ENCODE results near the gene HGFAC.
A peak's percentile ranks its signal among the peaks of the same experiment; 100 is the strongest.

Gene HGFAC

DNA sequence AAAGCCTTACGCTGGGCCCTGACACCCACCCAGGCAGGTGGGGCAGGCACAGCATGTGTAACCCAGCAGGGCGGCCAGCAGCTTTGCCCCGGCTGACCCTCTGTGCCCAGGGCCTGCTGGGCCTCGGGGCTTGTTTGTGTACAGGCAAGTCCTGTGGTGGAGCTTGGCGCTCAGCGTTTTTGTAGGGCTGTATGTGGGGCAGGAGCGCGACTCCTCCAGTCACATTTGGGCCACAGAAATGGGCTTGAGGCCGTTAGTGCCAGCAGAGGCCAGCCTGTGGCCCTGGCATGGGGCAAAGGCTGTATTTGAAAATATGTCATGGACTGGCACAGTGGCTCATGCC, 14.7 kb upstream of the HGFAC start:
- no peak for DNase-seq

GRCh38 chr4:3427706-3428446, 13.9 kb upstream of the HGFAC start:
- DNase-seq = no peak

DNA sequence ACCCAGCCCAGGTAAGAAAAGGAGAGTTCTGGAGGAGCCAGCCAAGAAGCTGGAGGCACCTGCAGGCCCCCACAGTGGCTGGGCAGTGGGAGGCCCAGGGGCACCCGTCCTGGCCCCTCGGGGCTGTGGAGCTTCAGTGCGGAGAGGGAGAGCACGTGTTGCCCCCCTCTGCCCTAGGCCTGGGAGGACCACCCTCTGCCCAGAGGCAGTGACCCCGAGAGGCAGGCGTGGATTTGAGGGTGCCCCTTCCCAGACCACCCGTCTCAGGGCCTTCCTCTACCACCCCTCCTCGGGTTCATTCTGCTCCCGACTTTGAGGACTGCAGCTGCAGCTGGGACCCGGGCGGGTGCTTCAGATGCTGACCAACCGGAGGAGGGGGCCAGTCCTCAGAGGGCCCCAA, 12.1 kb upstream of the HGFAC start:
- no peak for DNase-seq

- no peak for DNase-seq
Measured at GRCh38 chr4:3430524-3430923, 11.2 kb upstream of the HGFAC start.

- DNase-seq = no peak
Measured at GRCh38 chr4:3431446-3431993, 10.2 kb upstream of the HGFAC start.

DNA sequence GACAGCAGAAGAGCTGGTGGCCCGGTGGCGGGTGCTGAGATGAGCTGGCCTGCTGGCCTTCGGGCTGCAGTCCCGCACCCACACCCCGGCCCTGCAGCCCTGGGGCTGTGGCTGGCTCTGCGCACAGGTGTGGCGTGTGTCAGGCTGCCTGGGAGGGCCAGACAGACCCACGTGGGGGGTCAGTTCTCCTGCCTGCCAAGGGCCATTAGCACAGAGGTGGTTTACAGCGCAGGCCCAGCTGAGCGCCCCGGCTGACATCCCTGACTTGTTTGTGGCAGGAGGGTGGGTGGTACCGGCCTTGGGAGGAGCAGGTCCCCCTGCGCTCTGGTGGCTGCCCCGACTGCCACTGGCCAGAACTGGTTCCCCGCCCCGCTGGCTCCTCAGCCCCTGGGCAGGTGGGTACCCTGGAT, 9.4 kb upstream of the HGFAC start:
- no peak for DNase-seq

- no peak for DNase-seq
Measured at GRCh38 chr4:3433138-3433869, 8.5 kb upstream of the HGFAC start.

- no peak for DNase-seq
Measured at GRCh38 chr4:3434881-3435685, 6.7 kb upstream of the HGFAC start.

DNA sequence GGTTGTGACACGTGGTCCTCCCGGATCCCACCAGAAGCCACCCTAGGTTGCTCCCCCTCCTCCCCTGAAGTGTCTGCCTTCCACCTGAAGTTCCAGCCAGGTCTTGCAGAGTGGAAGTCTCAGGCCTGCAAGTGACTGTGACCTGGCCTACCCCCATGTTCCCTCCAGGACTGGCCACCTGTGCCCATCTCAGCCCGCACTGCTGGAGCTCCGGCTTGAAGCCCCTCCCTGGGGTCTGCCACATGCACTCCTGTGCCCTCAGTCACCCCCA, 6.1 kb upstream of the HGFAC start:
- DNase-seq = no peak

DNA sequence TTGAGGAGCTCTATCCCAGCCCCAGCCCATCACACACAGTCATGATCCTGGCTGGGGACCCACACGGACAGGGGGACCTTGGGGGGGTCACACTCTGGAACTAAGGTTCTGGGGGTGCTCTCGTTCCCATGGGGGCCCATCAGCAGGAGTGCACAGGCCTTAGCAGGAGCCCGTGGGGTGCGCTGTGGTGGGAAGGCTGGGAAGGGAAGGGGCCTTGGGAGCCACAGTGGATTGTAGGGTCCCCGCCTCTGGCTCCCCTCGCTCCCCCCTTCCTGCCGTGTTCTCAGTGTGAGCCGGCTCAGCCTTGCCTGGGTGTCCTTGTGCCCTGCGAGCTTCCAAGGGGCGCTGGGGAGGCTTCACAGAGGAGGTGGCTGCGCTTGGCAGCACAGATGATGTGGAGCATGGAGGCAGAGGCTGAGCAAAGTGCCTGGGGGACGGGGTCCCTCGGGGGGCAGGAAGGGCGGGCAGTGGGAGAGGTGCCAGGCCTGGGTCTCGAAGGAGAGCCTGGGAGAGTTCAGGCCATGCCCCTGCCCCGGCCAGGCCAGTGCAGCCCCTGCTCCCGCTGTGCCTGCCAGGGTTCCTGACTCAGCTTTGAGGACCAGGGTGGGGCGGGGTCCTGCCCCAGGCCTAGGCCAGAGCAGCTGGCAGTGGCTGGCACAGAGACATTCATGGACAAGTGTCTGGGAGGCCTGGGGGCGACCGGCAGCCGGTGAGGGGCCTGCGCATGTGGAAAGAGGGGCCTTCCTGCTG, 5.5 kb upstream of the HGFAC start:
- DNase-seq = no peak

GRCh38 chr4:3436798-3437581, 4.8 kb upstream of the HGFAC start:
- DNase-seq = peak in 1 of 2 experiments; percentile 49

GRCh38 chr4:3437582-3437936, 4.2 kb upstream of the HGFAC start:
- DNase-seq = no peak

DNA sequence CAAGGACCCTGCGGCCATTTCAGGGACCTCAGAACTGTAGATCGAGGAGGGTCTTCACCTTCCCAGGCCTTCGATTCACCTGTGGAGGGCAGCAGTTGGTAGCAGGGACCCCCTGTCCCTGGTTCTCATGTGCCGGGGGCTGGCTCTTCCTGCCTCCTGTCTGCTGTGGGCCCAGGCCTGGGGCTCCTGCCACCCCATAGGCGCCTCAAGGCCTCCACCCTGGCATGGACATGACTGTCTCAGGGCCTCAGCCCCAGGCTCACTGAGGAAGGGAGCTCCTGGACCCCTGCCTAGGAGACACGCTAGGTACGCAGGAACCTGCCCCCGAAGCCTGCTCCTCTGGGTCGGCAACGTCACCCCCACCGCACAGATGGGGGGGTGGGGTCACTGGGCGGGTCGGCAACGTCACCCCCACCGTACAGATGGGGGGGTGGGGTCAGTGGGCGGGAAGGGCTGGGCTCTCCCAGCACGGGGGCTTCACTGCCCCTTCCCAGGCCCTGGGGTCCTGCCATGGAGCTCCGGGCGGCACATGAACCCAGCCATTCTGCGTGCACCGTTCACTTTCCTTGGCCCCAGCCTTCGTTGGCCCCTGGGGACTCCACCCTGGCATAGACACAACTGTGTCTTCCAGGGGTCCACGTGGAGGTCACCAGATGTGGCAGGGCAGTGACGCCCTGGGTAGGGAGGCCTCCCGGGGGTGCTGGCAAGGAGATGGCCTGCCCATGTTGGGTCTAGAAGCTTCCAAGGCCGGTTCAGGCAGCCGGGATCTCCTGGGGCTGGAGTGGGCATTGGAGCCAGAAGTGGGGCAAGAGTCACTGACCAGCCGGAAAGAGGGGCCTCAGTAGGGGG, 3.5 kb upstream of the HGFAC start:
- no peak for DNase-seq

GRCh38 chr4:3438847-3439180, 3.0 kb upstream of the HGFAC start:
- no peak for DNase-seq

GRCh38 chr4:3439391-3439790, 2.4 kb upstream of the HGFAC start:
- DNase-seq = no peak

GRCh38 chr4:3440011-3440410, 1.8 kb upstream of the HGFAC start:
- DNase-seq = no peak

DNA sequence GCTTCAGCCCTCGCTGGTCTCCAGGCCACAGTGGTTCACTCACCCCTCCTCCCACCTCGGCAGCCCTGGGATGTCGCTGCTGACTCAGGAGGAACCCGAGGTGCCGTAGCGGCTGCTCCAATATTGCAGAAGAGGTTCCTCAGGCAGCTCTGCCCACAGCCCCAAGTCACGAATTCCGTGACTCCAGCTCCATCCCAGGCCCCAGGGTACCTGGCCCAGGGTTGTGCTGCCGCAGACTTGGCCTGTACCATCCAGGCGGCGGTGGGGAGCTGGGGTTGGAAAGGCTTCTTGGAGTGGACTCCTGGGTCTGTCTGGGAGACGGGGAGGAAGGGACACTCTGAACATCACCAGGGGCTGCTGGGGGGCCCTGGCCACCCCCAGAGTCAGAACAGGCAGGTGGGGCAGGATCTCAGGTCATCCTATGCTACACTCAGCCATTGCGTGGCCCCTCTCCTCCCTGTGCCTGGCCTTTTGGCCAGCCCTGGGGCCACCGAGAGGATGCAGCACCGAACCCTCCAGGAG, 728 bp upstream of the HGFAC start:
- DNase-seq = no peak

DNA sequence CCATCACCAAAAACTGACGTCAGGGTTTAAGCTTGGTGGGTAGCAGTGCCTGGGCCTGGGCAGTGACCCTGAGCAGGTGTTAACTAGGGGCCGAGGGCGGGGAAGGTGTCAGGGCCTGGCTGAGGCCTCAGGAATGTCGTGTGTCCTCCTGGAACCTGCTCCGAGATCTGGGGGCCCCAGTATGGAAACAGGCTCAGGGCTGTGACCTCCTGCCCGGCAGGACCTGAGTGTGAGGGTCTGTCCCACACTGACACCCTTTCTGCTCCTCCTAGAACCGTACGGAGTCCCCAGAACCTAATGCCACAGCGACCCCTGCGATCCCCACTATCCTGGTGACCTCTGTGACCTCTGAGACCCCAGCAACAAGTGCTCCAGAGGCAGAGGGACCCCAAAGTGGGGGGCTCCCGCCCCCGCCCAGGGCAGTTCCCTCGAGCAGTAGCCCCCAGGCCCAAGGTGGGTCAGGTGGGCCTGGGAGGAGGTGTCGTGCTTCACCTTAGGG, 741 bp downstream of the HGFAC start:
- DNase-seq = no peak

- DNase-seq = peak in 1 of 2 experiments; percentile 6
Measured at GRCh38 chr4:3442959-3443749, 1.4 kb downstream of the HGFAC start.

- DNase-seq = no peak
Measured at GRCh38 chr4:3443750-3444309, 2.1 kb downstream of the HGFAC start.
